NCI-H1092 treated with DMSO at 0.1 percent for 48 hours (cell line): Measurements from ENCODE around the gene FCHO1.

ENCODE experiments used
- DNase-seq: peaks from one replicate; lab custom pipeline; 2025; lab: John Stamatoyannopoulos, UW

FCHO1 gene, protein sequence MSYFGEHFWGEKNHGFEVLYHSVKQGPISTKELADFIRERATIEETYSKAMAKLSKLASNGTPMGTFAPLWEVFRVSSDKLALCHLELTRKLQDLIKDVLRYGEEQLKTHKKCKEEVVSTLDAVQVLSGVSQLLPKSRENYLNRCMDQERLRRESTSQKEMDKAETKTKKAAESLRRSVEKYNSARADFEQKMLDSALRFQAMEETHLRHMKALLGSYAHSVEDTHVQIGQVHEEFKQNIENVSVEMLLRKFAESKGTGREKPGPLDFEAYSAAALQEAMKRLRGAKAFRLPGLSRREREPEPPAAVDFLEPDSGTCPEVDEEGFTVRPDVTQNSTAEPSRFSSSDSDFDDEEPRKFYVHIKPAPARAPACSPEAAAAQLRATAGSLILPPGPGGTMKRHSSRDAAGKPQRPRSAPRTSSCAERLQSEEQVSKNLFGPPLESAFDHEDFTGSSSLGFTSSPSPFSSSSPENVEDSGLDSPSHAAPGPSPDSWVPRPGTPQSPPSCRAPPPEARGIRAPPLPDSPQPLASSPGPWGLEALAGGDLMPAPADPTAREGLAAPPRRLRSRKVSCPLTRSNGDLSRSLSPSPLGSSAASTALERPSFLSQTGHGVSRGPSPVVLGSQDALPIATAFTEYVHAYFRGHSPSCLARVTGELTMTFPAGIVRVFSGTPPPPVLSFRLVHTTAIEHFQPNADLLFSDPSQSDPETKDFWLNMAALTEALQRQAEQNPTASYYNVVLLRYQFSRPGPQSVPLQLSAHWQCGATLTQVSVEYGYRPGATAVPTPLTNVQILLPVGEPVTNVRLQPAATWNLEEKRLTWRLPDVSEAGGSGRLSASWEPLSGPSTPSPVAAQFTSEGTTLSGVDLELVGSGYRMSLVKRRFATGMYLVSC

DNA sequence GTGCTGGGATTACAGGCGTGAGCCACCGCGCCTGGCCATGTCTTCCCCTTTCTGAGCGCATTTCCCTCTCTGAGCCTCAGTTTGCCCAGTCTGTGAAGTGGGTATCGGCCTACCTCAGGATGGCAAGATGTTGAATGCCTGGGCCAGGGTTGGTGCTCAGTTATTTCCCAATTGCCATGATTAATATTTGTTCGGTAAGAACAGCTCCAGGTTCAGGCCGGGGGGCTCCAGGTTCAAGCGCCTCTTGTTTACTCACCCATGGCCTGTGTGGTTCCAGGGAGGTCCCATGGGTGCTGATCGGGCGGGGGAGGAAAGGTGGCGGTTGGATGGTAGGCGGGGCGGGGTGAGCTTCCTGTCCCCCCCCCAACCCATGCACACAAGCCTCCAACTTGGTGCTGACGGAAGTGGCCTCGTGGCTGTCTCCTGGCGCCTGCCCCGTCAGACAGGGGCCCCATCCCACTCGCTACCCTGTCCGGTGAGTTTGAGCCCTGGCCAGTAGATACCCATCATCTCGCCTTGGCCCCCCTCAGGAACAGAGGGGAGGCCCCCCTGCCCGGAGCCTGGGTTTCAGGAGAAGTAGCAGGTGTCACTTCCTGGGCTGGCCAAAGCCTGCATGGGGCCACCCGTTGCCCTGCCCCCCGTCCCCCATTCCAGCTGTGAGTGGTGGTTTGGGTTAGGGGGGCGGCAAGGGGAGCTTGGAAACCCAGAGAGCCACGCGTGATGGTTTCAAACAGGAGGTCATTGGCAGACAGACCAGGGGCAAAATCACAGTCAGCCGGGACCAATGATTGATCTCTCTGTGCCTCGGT lies at the start of gene FCHO1:
FCHO1 (plus strand) TSS at position 375 of the 809 bp plus-strand sequence. CDS start 3,688 bp downstream, outside the sequence.
- no peak for DNase-seq

DNA sequence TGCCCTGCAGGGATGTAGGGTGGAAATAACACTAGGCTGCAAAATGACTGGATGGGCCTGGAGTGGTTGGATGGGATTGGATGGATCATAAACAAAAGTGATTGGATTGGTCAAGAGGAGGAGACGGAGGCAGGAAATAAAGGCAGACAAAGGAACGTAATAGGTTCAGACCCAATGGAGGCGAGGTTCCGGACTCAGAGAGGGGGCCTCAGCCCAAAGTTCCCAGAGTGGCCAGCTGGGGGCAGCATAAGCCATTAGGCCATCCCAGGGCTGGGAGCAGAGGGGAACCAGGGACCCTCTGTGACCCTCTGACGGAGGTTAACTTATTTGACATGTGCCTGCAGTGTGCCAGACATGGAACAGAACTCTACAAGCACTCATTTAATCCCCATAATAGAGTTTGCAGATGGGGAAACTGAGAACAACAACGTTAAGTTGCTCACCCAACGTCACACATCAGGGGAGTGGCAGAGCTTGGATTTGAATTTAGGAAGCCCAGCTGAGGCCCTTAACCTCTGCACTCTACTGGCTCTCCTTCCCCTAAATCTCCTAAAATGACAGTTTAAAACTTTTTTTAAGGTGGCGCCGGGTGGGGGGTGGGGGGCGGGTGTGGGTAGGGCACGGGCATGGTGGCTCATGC lies 47.3 kb upstream of the FCHO1 start:
- DNase-seq = peak; percentile 16

DNA sequence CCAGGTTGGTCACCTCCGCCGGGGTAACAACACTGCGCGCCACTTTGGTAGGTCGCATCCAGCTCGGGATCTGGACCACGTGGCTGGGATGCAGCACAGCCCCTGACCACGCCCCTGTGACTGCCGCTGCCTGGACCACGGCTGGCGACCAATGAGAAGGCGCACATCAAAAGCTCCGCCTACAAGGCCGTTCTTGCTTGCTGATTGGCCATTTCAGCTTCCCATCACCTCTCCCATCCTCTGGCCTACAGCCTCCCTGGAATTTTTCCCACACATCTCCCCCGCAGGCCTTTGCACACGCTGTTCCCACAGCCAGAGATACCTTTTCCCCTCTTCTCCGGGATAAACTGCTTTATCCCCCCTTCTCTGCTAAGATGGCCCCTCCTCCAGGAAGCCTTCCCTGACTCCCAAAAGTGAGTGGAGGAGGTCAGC lies 44.5 kb upstream of the FCHO1 start:
- peak; percentile 9 for DNase-seq

DNA sequence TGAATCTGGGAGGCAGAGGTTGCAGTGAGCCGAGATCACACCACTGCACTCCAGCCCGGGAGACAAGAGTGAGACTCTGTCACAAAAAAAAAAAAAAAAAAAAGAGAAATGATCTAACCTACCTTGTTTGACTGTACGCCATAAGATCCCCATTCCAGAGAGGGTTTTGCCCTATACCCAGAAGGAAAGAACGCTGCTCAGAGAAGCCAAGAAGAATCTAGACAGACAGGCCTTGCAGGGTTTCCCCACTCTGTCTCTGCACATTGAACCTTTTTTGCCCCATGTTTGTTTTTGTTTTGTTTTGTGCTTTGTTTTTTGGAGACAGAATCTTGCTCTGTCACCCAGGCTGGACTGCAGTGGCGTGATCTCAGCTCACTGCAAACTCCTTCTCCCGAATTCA lies 39.4 kb upstream of the FCHO1 start:
- no peak for DNase-seq

DNA sequence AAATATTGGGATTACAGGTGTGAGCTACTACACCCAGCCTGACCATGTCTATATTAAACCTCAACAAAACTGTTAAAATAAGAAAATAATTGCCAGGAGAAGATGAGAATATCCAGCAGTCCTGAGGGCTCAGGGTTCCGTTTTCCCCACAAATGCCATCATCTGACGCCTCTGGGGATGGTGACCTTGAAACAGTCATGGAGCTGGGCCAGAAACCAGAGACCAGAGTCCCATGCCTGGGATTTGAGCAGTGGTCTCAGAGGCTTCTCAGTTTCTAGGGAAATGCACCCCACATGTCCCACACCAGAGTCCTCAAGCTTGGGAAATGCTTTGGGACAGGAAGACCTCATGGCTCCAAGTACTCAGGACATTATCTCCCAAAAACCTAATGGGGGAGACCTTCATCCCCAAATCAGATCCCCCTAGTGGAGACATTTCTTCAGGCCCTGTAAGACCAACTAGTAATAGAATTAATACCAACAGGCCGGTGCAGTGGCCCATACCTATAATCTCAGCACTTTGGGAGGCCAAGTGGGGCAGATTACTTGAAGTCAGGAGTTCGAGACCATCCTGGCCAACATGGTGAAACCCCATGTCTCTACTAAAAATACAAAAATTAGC lies 34.9 kb upstream of the FCHO1 start:
- no peak for DNase-seq

DNA sequence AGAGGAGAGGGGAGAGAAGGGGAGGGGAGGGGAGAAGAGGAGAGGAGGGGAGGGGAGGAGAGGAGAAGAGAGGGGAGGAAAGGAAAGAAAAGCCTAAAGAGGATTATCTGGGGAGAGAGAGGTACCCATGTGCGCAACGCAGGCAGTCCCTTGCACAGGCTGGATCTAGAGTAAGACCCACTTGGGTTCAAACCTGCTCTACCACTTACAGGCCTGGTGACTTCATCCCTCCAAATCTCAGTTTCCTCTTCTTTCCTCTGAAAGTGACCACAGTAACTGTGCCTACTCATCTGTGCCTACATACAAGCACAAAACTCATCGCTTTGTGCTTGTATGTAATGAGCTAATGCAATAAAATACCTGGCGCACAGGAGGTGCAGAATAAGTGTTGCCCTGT lies 32.7 kb upstream of the FCHO1 start:
- no peak for DNase-seq

DNA sequence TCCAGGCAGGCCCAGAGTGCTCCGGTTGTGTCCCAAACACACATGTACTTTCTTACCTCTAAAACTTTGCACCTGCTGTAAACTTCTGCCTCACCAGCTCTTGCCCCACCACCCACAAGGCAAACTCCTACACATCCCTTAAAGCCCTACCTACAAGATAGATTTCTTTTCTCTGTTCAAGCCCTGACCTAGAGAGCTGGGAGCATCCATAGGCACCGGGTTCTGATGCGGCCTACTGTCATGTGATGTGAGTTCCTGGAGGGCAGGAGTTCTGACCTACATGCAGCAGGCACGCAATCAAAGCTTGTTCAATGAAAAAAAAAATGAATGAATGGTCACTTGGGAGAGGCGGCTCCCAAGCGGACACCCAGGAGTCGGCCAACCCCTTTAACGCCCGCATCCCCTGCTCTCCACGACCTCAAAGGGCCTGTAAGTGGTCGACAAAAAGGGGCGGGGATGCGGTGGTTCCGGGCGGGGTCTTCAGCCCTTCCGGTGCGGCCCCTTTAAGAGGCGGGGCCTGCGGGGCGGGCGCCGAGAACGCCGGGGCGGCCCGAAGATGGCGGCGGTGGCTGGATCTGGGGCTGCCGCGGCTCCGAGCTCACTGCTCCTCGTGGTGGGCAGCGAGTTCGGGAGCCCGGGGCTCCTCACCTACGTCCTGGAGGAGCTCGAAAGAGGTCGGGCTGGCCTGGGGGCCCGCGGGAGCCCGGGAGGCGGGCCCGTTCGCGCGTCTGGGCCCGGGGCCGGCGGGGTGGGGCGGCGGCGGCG lies 32.1 kb upstream of the FCHO1 start, which contains the start of gene MAP1S:
MAP1S (plus strand) TSS at position 534 of the 765 bp plus-strand sequence; CDS start at position 557, 23 bp downstream.
- peak; percentile 45 for DNase-seq

DNA sequence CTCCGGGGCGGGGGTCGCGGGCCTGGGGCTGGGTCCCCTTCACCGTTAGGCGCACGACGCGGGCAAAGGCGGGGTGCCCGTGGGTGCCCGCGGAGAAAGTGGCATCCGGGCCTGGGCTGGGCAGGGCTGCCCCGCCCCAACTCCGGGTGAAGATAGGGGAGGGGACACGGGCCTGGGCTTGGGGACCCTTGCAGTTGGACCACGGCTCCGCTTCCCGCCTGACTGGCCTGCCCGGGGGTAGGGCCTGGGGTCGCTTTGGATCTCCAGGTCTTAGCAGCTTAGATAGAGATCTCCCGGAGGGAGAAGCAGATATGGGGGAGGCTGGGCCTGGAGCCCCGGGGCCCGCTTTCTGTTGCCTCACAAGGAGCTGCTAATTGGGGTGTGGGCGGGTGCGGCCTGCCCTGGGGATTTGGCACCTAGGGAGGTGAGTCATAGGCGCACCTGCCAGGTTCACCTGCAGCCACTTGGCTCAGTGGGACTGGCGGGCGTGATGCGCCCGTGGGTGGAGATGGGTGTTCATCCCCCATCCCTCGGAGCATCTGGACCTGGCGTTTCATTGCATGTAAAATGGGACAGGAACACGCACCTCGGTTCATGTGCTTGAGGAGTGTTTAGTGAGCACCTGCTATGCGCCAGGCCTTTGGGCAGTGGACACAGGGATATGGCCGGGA lies 31.4 kb upstream of the FCHO1 start:
- no peak for DNase-seq

DNA sequence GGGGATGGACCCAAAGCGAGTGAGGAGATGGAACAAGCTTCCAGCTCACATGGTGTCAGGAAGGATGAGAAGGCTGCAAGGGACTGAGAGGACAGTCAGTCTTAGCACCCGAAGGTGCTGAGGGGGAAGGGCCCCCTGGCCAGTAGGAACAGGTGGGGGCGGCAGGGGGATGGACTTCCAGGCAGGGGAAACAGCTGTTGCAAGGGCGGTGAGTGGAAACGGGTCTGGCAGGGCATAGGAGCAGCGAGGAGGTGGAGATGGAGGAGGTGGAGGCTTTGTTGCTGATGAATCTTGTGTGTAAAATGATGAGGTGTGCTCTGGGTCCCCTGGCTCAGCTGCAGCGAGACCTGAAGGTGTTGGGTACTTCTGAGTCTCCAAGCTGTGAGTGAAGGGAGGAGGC lies 30.8 kb upstream of the FCHO1 start:
- DNase-seq = no peak

DNA sequence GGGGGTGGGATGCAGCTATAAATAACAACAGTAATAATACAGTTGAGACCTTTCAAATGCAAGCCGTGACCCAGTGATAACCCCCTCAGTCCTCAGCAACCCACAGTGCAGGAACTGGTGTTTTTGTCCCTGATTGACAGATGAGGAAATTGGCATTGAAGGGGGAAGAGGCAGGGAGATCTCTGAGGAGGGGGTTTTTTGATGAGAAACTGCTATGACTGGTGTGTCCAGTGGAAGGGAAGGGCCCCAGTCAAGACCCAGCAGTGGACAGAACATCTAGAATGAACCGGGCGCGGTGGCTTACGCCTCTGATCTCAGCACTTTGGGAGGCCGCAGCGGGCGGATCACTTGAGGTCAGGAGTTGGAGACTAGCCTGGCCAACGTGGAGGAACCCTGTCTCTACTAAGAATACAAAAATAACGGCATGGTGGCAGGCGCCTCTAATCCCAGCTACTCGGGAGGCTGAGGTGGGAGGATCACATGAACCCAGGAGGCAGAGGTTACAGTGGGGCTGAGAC lies 30.1 kb upstream of the FCHO1 start:
- no peak for DNase-seq

DNA sequence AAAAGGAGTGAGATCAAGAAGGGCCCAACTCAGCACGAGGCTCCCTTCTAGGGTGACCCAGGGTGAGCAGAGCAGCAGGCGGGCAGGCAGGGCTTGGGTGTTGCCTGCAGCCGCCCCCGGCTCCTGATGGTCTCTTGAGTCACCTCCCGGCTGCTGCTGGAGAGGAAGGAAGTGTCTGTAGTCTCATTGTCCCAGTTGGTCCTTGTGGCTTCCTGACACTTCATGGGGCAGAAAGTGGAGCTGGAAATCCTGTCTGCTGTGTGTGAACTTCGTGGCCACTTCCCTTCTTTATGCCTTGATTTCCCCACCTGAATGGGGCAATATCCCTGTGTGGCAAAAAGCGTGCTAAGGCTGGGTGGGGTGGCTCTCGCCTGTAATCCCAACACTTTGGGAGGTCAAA lies 29.5 kb upstream of the FCHO1 start:
- no peak for DNase-seq

DNA sequence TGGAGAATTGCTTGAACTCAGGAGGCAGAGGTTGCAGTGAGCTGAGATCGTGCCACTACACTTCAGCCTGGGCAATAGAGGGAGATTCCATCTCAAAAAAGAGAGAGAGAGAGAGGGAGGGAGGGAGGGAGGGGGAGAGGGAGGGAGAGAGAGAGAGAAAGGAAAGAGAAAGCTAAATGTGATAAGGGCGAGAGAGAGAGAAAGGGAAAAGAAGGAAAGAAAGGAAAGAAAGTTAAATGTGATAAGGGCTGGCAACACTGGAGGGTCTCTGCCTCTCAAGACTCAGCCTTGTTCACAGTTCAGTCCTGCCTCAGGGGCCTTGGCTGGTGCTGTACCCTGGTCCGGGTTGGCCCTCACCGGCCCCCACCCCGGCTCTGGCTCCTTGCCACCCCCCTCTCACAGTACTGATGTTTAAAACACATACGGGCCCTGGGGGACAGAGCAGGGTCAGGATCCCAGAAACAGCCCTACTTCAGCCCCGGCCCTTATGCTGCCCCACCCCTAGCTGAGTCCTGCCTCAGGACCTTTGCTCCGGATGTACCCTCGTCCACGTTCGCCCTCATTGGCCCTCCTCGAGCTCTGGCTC lies 28.5 kb upstream of the FCHO1 start:
- no peak for DNase-seq

DNA sequence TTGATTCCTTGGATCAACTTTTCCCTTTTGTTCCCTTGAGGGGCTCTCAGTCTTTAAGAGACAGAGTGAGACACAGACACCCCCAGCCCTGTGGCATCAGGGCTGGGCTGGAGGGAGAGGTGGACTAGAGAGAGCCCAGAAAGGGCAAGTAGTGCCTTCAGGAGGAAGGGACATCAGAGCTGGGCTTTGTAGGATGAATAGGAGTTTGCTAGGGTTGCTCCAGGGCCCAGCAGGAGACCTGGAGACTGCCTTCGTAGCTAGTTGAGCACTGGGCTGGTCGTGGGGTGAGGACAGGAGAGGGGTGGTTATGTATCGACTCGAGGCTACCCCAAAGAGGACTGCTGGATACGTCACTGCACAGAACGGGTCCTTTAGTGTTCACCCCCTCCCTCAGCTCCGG lies 26.6 kb upstream of the FCHO1 start:
- no peak for DNase-seq

DNA sequence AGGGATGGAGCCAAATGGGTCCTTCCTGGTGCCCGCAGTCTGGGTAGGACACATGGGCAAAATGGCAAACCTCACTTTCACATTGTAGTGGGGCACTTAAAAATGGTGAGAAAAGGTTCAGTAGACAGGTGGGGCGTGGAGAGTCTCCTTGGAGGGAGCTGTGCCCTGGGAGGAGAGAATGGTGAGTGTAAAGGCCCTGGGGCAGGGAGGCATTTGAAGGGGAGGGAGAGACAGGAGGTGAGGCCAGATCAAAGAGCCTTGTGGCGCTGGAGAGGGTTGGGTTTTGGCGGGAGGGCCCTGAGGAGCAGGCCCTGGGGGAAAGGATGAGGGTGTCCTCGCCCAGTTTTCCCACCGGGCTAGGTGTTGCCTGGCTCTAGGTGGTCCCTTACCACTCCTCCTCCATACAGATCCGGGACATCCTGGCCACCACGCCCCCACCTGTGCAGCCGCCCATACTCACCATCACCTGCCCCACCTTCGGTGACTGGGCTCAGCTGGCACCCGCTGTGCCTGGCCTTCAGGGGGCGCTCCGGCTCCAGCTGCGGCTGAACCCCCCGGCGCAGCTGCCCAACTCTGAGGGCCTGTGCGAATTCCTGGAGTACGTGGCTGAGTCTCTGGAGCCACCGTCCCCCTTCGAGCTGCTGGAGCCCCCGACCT lies 25.7 kb upstream of the FCHO1 start:
- no peak for DNase-seq

DNA sequence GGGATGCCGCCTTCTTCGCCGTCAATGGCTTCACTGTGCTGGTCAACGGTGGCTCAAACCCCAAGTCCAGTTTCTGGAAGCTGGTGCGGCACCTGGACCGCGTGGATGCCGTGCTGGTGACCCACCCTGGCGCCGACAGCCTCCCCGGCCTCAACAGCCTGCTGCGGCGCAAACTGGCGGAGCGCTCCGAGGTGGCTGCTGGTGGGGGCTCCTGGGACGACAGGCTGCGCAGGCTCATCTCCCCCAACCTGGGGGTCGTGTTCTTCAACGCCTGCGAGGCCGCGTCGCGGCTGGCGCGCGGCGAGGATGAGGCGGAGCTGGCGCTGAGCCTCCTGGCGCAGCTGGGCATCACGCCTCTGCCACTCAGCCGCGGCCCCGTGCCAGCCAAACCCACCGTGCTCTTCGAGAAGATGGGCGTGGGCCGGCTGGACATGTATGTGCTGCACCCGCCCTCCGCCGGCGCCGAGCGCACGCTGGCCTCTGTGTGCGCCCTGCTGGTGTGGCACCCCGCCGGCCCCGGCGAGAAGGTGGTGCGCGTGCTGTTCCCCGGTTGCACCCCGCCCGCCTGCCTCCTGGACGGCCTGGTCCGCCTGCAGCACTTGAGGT lies 25.0 kb upstream of the FCHO1 start:
- DNase-seq = no peak

DNA sequence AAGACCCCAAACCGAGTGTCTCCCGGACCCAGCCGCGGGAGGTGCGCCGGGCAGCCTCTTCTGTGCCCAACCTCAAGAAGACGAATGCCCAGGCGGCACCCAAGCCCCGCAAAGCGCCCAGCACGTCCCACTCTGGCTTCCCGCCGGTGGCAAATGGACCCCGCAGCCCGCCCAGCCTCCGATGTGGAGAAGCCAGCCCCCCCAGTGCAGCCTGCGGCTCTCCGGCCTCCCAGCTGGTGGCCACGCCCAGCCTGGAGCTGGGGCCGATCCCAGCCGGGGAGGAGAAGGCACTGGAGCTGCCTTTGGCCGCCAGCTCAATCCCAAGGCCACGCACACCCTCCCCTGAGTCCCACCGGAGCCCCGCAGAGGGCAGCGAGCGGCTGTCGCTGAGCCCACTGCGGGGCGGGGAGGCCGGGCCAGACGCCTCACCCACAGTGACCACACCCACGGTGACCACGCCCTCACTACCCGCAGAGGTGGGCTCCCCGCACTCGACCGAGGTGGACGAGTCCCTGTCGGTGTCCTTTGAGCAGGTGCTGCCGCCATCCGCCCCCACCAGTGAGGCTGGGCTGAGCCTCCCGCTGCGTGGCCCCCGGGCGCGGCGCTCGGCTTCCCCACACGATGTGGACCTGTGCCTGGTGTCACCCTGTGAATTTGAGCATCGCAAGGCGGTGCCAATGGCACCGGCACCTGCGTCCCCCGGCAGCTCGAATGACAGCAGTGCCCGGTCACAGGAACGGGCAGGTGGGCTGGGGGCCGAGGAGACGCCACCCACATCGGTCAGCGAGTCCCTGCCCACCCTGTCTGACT lies 24.1 kb upstream of the FCHO1 start:
- no peak for DNase-seq

DNA sequence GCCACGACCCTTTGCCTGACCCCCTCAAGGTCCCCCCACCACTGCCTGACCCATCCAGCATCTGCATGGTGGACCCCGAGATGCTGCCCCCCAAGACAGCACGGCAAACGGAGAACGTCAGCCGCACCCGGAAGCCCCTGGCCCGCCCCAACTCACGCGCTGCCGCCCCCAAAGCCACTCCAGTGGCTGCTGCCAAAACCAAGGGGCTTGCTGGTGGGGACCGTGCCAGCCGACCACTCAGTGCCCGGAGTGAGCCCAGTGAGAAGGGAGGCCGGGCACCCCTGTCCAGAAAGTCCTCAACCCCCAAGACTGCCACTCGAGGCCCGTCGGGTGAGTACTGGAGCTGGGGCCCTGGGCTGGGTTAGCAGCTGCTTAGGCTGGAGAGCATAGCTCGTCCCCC lies 23.4 kb upstream of the FCHO1 start:
- no peak for DNase-seq
